Coronary artery (tissue), 2 donors: ENCODE measurements around the gene PLEKHN1.

ENCODE experiments used
- DNase-seq: peaks from one replicate; pipeline ENCODE4 v3.0.0-alpha.2; 2017; ENCODE audit warnings: low spot score
- H3K27ac ChIP-seq, 2 donors: fragments of 200-600 bp; sonication (generic); one replicate each; pipeline ENCODE4 v1.5.1; 2016 to 2019
- H3K4me3 ChIP-seq: fragments of 200-600 bp; sonication (generic); 2 replicates; pipeline ENCODE4 v1.5.1; 2016; ENCODE audit warnings: mild to moderate bottlenecking, moderate library complexity
- CTCF ChIP-seq: fragments of 200-600 bp; sonication (generic); IDR thresholded peaks from one replicate; pipeline ENCODE4 v1.5.1; 2019; ENCODE audit warnings: antibody characterized with exemption

The PLEKHN1 gene

GRCh38 chr1:980602-981395 is 14.5 kb downstream of the PLEKHN1 start:
- no peak for TF ChIP-seq CTCF
- no peak for DNase-seq
- Histone ChIP-seq H3K4me3 (no peak overlapping the region), H3K27ac (no peak overlapping the region)

GRCh38 chr1:981491-981954 is 15.2 kb downstream of the PLEKHN1 start:
- TF ChIP-seq CTCF: no peak
- no peak overlapping the region for H3K27ac ChIP-seq
- H3K4me3 ChIP-seq: no peak overlapping the region
- DNase-seq: no peak

GRCh38 chr1:981955-982558 is 15.8 kb downstream of the PLEKHN1 start, which contains the start of gene PERM1:
Gene PERM1, minus strand, starts transcription at chr1:982093. Its CDS starts 1,064 bp downstream, at chr1:981029.
- no peak for DNase-seq
- TF ChIP-seq CTCF: no peak
- H3K4me3 ChIP-seq: no peak within 1 kb of the TSS
- peak within 1 kb of the TSS in 1 of 2 donors; percentile 3 for H3K27ac ChIP-seq

- H3K27ac ChIP-seq: no peak overlapping the region
- no peak overlapping the region for H3K4me3 ChIP-seq
- DNase-seq: no peak
- TF ChIP-seq CTCF: no peak
These were observed 16.6 kb downstream of the PLEKHN1 start for GRCh38 chr1:982765-983436.

- peak; percentile 98 for TF ChIP-seq CTCF
- no peak for DNase-seq
- peak overlapping the region; percentile 40 for H3K4me3 ChIP-seq
- H3K27ac ChIP-seq: no peak overlapping the region
These were observed 17.7 kb downstream of the PLEKHN1 start for GRCh38 chr1:983798-984475.

GRCh38 chr1:984476-984814 is 18.2 kb downstream of the PLEKHN1 start:
- peak overlapping the region; percentile 40 for H3K4me3 ChIP-seq
- H3K27ac ChIP-seq: no peak overlapping the region
- DNase-seq: no peak

More at GRCh38 chr1:984476-984814, 18.2 kb downstream of the PLEKHN1 start:
- TF ChIP-seq CTCF: peak; percentile 2
